ENCODE data around the gene S100A9.

S100A9 gene

GRCh38 chr1:153389401-153389800, 31.7 kb downstream of the S100A9 start:
- no peak for DNase-seq (ENCODE audit: low read depth in 2 of 2, low spot score in 1 of 2)

- DNase-seq (ENCODE audit: low read depth in 2 of 2, low spot score in 1 of 2), result no peak
Observed at GRCh38 chr1:153389973-153390879, 32.6 kb downstream of the S100A9 start.

GRCh38 chr1:153390938-153391710, 33.5 kb downstream of the S100A9 start, which contains the start of gene S100A8:
TSS of gene S100A8 (minus strand) at chr1:153391073. CDS start at chr1:153390535, 538 bp downstream.
- DNase-seq (ENCODE audit: low read depth in 2 of 2, low spot score in 1 of 2), result no peak

GRCh38 chr1:153392258-153392657, 34.6 kb downstream of the S100A9 start:
- no peak for DNase-seq (ENCODE audit: low read depth in 2 of 2, low spot score in 1 of 2)

GRCh38 chr1:153392822-153393221, 35.2 kb downstream of the S100A9 start:
- DNase-seq (ENCODE audit: low read depth in 2 of 2, low spot score in 1 of 2), result no peak

- DNase-seq (ENCODE audit: low read depth in 2 of 2, low spot score in 1 of 2), result no peak
Observed at GRCh38 chr1:153393926-153394325, 36.3 kb downstream of the S100A9 start.

- DNase-seq (ENCODE audit: low read depth in 2 of 2, low spot score in 1 of 2), result no peak
Observed at GRCh38 chr1:153394391-153394790, 36.7 kb downstream of the S100A9 start.

- DNase-seq (ENCODE audit: low read depth in 2 of 2, low spot score in 1 of 2), result no peak
Observed at GRCh38 chr1:153395136-153395685, 37.6 kb downstream of the S100A9 start.

- DNase-seq (ENCODE audit: low read depth in 2 of 2, low spot score in 1 of 2), result no peak
Observed at GRCh38 chr1:153395776-153396175, 38.1 kb downstream of the S100A9 start.

- no peak for DNase-seq (ENCODE audit: low read depth in 2 of 2, low spot score in 1 of 2)
Observed at GRCh38 chr1:153396461-153396860, 38.8 kb downstream of the S100A9 start.

- no peak for DNase-seq (ENCODE audit: low read depth in 2 of 2, low spot score in 1 of 2)
Observed at GRCh38 chr1:153397051-153397923, 39.6 kb downstream of the S100A9 start.

GRCh38 chr1:153397924-153398651, 40.4 kb downstream of the S100A9 start:
- DNase-seq (ENCODE audit: low read depth in 2 of 2, low spot score in 1 of 2), result no peak

GRCh38 chr1:153399401-153400055, 41.9 kb downstream of the S100A9 start:
- DNase-seq (ENCODE audit: low read depth in 2 of 2, low spot score in 1 of 2), result no peak

GRCh38 chr1:153400244-153400643, 42.6 kb downstream of the S100A9 start:
- DNase-seq (ENCODE audit: low read depth in 2 of 2, low spot score in 1 of 2), result no peak

- no peak for DNase-seq (ENCODE audit: low read depth in 2 of 2, low spot score in 1 of 2)
Observed at GRCh38 chr1:153401461-153401860, 43.8 kb downstream of the S100A9 start.

GRCh38 chr1:153402226-153402625, 44.6 kb downstream of the S100A9 start:
- DNase-seq (ENCODE audit: low read depth in 2 of 2, low spot score in 1 of 2), result no peak

- DNase-seq (ENCODE audit: low read depth in 2 of 2, low spot score in 1 of 2), result no peak
Observed at GRCh38 chr1:153403421-153404085, 45.9 kb downstream of the S100A9 start.

GRCh38 chr1:153404086-153404635, 46.5 kb downstream of the S100A9 start:
- no peak for DNase-seq (ENCODE audit: low read depth in 2 of 2, low spot score in 1 of 2)

- DNase-seq (ENCODE audit: low read depth in 2 of 2, low spot score in 1 of 2), result peak in 1 of 2 donors; percentile 5
Observed at GRCh38 chr1:153404768-153405167, 47.1 kb downstream of the S100A9 start.

Measured in stimulated activated CD8-positive, alpha-beta memory T cell treated with anti-CD3 and anti-CD28 coated beads, Interleukin-4, amount 100 ng/mL, for 4 hours (primary cell).